ENCODE measurements around the gene ARHGAP40.

Gene ARHGAP40

DNA sequence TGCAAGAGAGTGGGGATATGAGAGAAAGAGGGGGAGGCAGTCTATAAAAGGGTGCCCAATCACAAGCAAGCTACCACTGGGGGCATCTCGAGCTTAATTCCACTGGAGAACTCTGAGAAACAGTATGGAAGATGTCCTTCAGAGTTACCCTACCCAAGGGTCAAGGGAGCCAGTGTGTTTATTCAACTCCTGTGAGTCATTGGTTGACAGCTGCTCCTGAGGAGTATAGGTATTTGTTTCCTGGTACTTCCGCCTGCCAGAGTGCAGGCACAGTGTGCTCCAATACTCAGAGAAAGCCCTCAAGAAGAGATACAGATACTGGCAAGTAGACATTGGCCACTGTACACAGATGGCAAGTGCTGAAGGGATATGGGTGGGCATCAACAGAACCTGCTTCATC is 49.5 kb downstream of the ARHGAP40 start:
- ATAC-seq (ENCODE audit: insufficient read depth, low read depth) (no peak), DNase-seq (no peak)
- H4K20me1 ChIP-seq (ENCODE audit: insufficient read depth, low read length) = no peaks in the 10 kb centered on the region
- no peak overlapping the region for H3K27ac ChIP-seq (ENCODE audit: low read length)
- H3K4me2 ChIP-seq (ENCODE audit: insufficient read depth, low read length) = no peak overlapping the region
- no peak overlapping the region for H2AFZ ChIP-seq (ENCODE audit: low read depth, low read length)
- H3K36me3 ChIP-seq (ENCODE audit: insufficient read depth, low read length) = no peaks in the 10 kb centered on the region
- no peaks in the 10 kb centered on the region for H3K9me3 ChIP-seq (ENCODE audit: insufficient read depth, low read length, severe bottlenecking)
- H3K79me2 ChIP-seq (ENCODE audit: insufficient read depth, low read length) = no peaks in the 10 kb centered on the region
- TF ChIP-seq, protein P1, sequence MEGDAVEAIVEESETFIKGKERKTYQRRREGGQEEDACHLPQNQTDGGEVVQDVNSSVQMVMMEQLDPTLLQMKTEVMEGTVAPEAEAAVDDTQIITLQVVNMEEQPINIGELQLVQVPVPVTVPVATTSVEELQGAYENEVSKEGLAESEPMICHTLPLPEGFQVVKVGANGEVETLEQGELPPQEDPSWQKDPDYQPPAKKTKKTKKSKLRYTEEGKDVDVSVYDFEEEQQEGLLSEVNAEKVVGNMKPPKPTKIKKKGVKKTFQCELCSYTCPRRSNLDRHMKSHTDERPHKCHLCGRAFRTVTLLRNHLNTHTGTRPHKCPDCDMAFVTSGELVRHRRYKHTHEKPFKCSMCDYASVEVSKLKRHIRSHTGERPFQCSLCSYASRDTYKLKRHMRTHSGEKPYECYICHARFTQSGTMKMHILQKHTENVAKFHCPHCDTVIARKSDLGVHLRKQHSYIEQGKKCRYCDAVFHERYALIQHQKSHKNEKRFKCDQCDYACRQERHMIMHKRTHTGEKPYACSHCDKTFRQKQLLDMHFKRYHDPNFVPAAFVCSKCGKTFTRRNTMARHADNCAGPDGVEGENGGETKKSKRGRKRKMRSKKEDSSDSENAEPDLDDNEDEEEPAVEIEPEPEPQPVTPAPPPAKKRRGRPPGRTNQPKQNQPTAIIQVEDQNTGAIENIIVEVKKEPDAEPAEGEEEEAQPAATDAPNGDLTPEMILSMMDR (IDR thresholded peaks at IDR 0.05; ENCODE audit: borderline replicate concordance, extremely low read depth, low read length, poor library complexity, severe bottlenecking) = no peak
- no peak for TF ChIP-seq EZH2 (IDR thresholded peaks at IDR 0.05; ENCODE audit: borderline replicate concordance, low read depth, low read length, severe bottlenecking)
- H3K4me3 ChIP-seq (ENCODE audit: low read depth in 1 of 2, low read length in 2 of 2) = no peak overlapping the region
- no peak overlapping the region for H3K9ac ChIP-seq (ENCODE audit: low read depth, low read length)
- H3K27me3 ChIP-seq (ENCODE audit: insufficient read depth, low read length, poor library complexity) = peaks cover 16% of the 10 kb centered on the region
- H3K4me1 ChIP-seq (ENCODE audit: insufficient read depth, low read length) = peaks cover 6% of the 10 kb centered on the region

GRCh38 chr20:38651562-38651961 is 50.0 kb downstream of the ARHGAP40 start:
- H3K9ac ChIP-seq (ENCODE audit: low read depth, low read length) = no peak overlapping the region
- no peak overlapping the region for H3K27ac ChIP-seq (ENCODE audit: low read length)
- no peaks in the 10 kb centered on the region for H3K9me3 ChIP-seq (ENCODE audit: insufficient read depth, low read length, severe bottlenecking)
- no peaks in the 10 kb centered on the region for H3K79me2 ChIP-seq (ENCODE audit: insufficient read depth, low read length)
- H3K4me1 ChIP-seq (ENCODE audit: insufficient read depth, low read length) = peaks cover 2% of the 10 kb centered on the region
- H3K4me3 ChIP-seq (ENCODE audit: low read depth in 1 of 2, low read length in 2 of 2) = no peak overlapping the region
- H2AFZ ChIP-seq (ENCODE audit: low read depth, low read length) = no peak overlapping the region
- H3K27me3 ChIP-seq (ENCODE audit: insufficient read depth, low read length, poor library complexity) = peaks cover 14% of the 10 kb centered on the region
- no peaks in the 10 kb centered on the region for H3K36me3 ChIP-seq (ENCODE audit: insufficient read depth, low read length)
- DNase-seq (no peak), ATAC-seq (ENCODE audit: insufficient read depth, low read depth) (no peak)
- H3K4me2 ChIP-seq (ENCODE audit: insufficient read depth, low read length) = no peak overlapping the region
- H4K20me1 ChIP-seq (ENCODE audit: insufficient read depth, low read length) = no peaks in the 10 kb centered on the region
- TF ChIP-seq, protein P1 (IDR thresholded peaks at IDR 0.05; ENCODE audit: borderline replicate concordance, extremely low read depth, low read length, poor library complexity, severe bottlenecking) = no peak
- no peak for TF ChIP-seq EZH2 (IDR thresholded peaks at IDR 0.05; ENCODE audit: borderline replicate concordance, low read depth, low read length, severe bottlenecking)

- H3K9ac ChIP-seq (ENCODE audit: low read depth, low read length) = no peak overlapping the region
- no peak overlapping the region for H3K27ac ChIP-seq (ENCODE audit: low read length)
- no peak for DNase-seq
- H3K27me3 ChIP-seq (ENCODE audit: insufficient read depth, low read length, poor library complexity) = peaks cover 5% of the 10 kb centered on the region
- H3K79me2 ChIP-seq (ENCODE audit: insufficient read depth, low read length) = no peaks in the 10 kb centered on the region
- H3K9me3 ChIP-seq (ENCODE audit: insufficient read depth, low read length, severe bottlenecking) = no peaks in the 10 kb centered on the region
- H3K36me3 ChIP-seq (ENCODE audit: insufficient read depth, low read length) = no peaks in the 10 kb centered on the region
- no peak overlapping the region for H2AFZ ChIP-seq (ENCODE audit: low read depth, low read length)
- H3K4me1 ChIP-seq (ENCODE audit: insufficient read depth, low read length) = no peaks in the 10 kb centered on the region
- H3K4me2 ChIP-seq (ENCODE audit: insufficient read depth, low read length) = no peak overlapping the region
- TF ChIP-seq EZH2 (IDR thresholded peaks at IDR 0.05; ENCODE audit: borderline replicate concordance, low read depth, low read length, severe bottlenecking) = no peak
- TF ChIP-seq, protein P1 (IDR thresholded peaks at IDR 0.05; ENCODE audit: borderline replicate concordance, extremely low read depth, low read length, poor library complexity, severe bottlenecking) = no peak
- H4K20me1 ChIP-seq (ENCODE audit: insufficient read depth, low read length) = no peaks in the 10 kb centered on the region
- no peak overlapping the region for H3K4me3 ChIP-seq (ENCODE audit: low read depth in 1 of 2, low read length in 2 of 2)
- no peak for ATAC-seq (ENCODE audit: insufficient read depth, low read depth)
These were observed 51.4 kb downstream of the ARHGAP40 start for GRCh38 chr20:38652995-38653394.

- no peaks in the 10 kb centered on the region for H3K27me3 ChIP-seq (ENCODE audit: insufficient read depth, low read length, poor library complexity)
These were observed 55.8 kb downstream of the ARHGAP40 start for GRCh38 chr20:38657390-38657789.

More at GRCh38 chr20:38657390-38657789, 55.8 kb downstream of the ARHGAP40 start:
- Histone ChIP-seq H4K20me1 (ENCODE audit: insufficient read depth, low read length) (no peaks in the 10 kb centered on the region), H3K4me2 (ENCODE audit: insufficient read depth, low read length) (no peak overlapping the region), H2AFZ (ENCODE audit: low read depth, low read length) (no peak overlapping the region), H3K79me2 (ENCODE audit: insufficient read depth, low read length) (no peaks in the 10 kb centered on the region), H3K4me3 (ENCODE audit: low read depth in 1 of 2, low read length in 2 of 2) (no peak overlapping the region), H3K9ac (ENCODE audit: low read depth, low read length) (no peak overlapping the region), H3K9me3 (ENCODE audit: insufficient read depth, low read length, severe bottlenecking) (no peaks in the 10 kb centered on the region), H3K36me3 (ENCODE audit: insufficient read depth, low read length) (no peaks in the 10 kb centered on the region), H3K4me1 (ENCODE audit: insufficient read depth, low read length) (no peaks in the 10 kb centered on the region), H3K27ac (ENCODE audit: low read length) (no peak overlapping the region)
- TF ChIP-seq, protein P1 (IDR thresholded peaks at IDR 0.05; ENCODE audit: borderline replicate concordance, extremely low read depth, low read length, poor library complexity, severe bottlenecking) = no peak
- no peak for TF ChIP-seq EZH2 (IDR thresholded peaks at IDR 0.05; ENCODE audit: borderline replicate concordance, low read depth, low read length, severe bottlenecking)
- ATAC-seq (ENCODE audit: insufficient read depth, low read depth) (no peak), DNase-seq (no peak)
